H1 (cell line): Measurements from ENCODE around the gene PLCB4.

Source experiments
- BACH1 ChIP-seq: IDR thresholded peaks from 2 replicates; pipeline ENCODE4 v1.6.1; 2012; ENCODE audit warnings: low read length, improper control_type of control experiment
- CTCF ChIP-seq, 3 experiments: IDR thresholded peaks; 1 replicate in 2 of 3; 2 replicates in 1 of 3; pipeline versions ENCODE4 v1.5.1 to v1.6.1; 2011; ENCODE audit warnings: low read length in 3 of 3, mild to moderate bottlenecking in 3 of 3, inconsistent platforms in 2 of 3, low read depth in 1 of 3, moderate library complexity in 1 of 3; ENCODE audit not compliant: insufficient read depth in 1 of 3; ENCODE audit errors: control extremely low read depth in 1 of 3
- HDAC6 ChIP-seq: IDR thresholded peaks from one replicate; pipeline ENCODE4 v1.7.1; 2012; ENCODE audit warnings: low read depth, mild to moderate bottlenecking, inconsistent platforms, low read length, moderate library complexity
- JUN ChIP-seq: IDR thresholded peaks from 2 replicates; pipeline ENCODE4 v1.6.1; 2011; ENCODE audit warnings: low read depth, mild to moderate bottlenecking, improper control_type of control experiment, low read length
- POLR2A ChIP-seq, 2 experiments: IDR thresholded peaks; 1 replicate in 1 of 2; 2 replicates in 1 of 2; pipeline ENCODE4 v1.6.1; 2011; ENCODE audit warnings: low read depth in 2 of 2, low read length in 2 of 2, mild to moderate bottlenecking in 2 of 2; ENCODE audit errors: control extremely low read depth in 1 of 2
- POLR2AphosphoS5 ChIP-seq: IDR thresholded peaks from 2 replicates; pipeline ENCODE4 v1.6.1; 2011; ENCODE audit warnings: low read depth, low read length
- SIRT6 ChIP-seq: IDR thresholded peaks from one replicate; pipeline ENCODE4 v1.7.1; 2012; ENCODE audit warnings: low read length, inconsistent platforms
- SUZ12 ChIP-seq: fragments of 200-600 bp; sonication (generic); IDR thresholded peaks from 2 replicates; pipeline ENCODE4 v1.6.1; 2012; ENCODE audit warnings: mild to moderate bottlenecking, inconsistent platforms, low read length, moderate library complexity, mixed read lengths
- TAF1 ChIP-seq: IDR thresholded peaks from 2 replicates; pipeline ENCODE4 v1.6.1; 2011; ENCODE audit warnings: mild to moderate bottlenecking, low read depth, low read length
- TBP ChIP-seq: IDR thresholded peaks from 2 replicates; pipeline ENCODE4 v1.6.1; 2011; ENCODE audit warnings: low read depth, low read length, improper control_type of control experiment

GRCh38 chr20:9490631-9491030 lies 421.7 kb downstream of the PLCB4 start:
- TF ChIP-seq CTCF (IDR thresholded peaks at IDR 0.05; ENCODE audit: control extremely low read depth in 1 of 3, insufficient read depth in 1 of 3, low read depth in 1 of 3, low read length in 3 of 3) (no peak), HDAC6 (no peak), SIRT6 (no peak), JUN (no peak), POLR2AphosphoS5 (no peak), BACH1 (no peak), POLR2A (IDR thresholded peaks at IDR 0.05; ENCODE audit: control extremely low read depth in 1 of 2, low read depth in 2 of 2, low read length in 2 of 2) (no peak), SUZ12 (no peak), TAF1 (no peak), TBP (no peak)
